ENCODE measurements around the gene ZNF221.
A peak's percentile ranks its signal among the peaks of the same experiment; 100 is the strongest.

GRCh38 chr19:43901395-43902390, 49.3 kb upstream of the ZNF221 start:
- TF ChIP-seq, protein P1, sequence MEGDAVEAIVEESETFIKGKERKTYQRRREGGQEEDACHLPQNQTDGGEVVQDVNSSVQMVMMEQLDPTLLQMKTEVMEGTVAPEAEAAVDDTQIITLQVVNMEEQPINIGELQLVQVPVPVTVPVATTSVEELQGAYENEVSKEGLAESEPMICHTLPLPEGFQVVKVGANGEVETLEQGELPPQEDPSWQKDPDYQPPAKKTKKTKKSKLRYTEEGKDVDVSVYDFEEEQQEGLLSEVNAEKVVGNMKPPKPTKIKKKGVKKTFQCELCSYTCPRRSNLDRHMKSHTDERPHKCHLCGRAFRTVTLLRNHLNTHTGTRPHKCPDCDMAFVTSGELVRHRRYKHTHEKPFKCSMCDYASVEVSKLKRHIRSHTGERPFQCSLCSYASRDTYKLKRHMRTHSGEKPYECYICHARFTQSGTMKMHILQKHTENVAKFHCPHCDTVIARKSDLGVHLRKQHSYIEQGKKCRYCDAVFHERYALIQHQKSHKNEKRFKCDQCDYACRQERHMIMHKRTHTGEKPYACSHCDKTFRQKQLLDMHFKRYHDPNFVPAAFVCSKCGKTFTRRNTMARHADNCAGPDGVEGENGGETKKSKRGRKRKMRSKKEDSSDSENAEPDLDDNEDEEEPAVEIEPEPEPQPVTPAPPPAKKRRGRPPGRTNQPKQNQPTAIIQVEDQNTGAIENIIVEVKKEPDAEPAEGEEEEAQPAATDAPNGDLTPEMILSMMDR (IDR thresholded peaks at IDR 0.05): no peak
- TF ChIP-seq SIN3A (IDR thresholded peaks at IDR 0.05; ENCODE audit: borderline replicate concordance, insufficient read depth, low read depth, low read length): 0 out of 2 replicates have a peak, but pooled peaks have one; percentile 37
- no peak for TF ChIP-seq REST (IDR thresholded peaks at IDR 0.05; ENCODE audit: insufficient read depth in 1 of 2, low read depth in 2 of 2, low read length in 1 of 2)
- TF ChIP-seq TCF7L2 (IDR thresholded peaks at IDR 0.05; ENCODE audit: low read depth, low read length): no peak
